HEK293 (cell line): ENCODE results near the gene CADM1.

ENCODE experiments used
- GLIS1 ChIP-seq: fragments of 450-650 bp; formaldehyde crosslinking; IDR thresholded peaks from 2 replicates; pipeline ENCODE4 v1.5.1; 2016; ENCODE audit warnings: missing biosample characterization, missing genetic modification characterization
- SCRT2 ChIP-seq: fragments of 450-650 bp; formaldehyde crosslinking; IDR thresholded peaks from 2 replicates; pipeline ENCODE4 v1.5.1; 2016; ENCODE audit warnings: missing biosample characterization, missing genetic modification characterization
- ZBTB48 ChIP-seq: fragments of 450-650 bp; formaldehyde crosslinking; IDR thresholded peaks from 2 replicates; pipeline ENCODE4 v1.5.1; 2016; ENCODE audit warnings: missing biosample characterization, missing genetic modification characterization
- ZFP69B ChIP-seq: fragments of 450-650 bp; formaldehyde crosslinking; IDR thresholded peaks from 2 replicates; pipeline ENCODE4 v1.5.1; 2016; ENCODE audit warnings: missing biosample characterization, missing genetic modification characterization
- ZNF157 ChIP-seq: fragments of 450-650 bp; formaldehyde crosslinking; IDR thresholded peaks from 2 replicates; pipeline ENCODE4 v1.5.1; 2016; ENCODE audit warnings: missing biosample characterization, missing genetic modification characterization
- ZNF2 ChIP-seq: fragments of 450-650 bp; formaldehyde crosslinking; IDR thresholded peaks from 2 replicates; pipeline ENCODE4 v1.5.1; 2016; ENCODE audit warnings: missing biosample characterization, missing genetic modification characterization
- ZNF202 ChIP-seq: fragments of 450-650 bp; formaldehyde crosslinking; IDR thresholded peaks from 2 replicates; pipeline ENCODE4 v1.5.1; 2016; ENCODE audit warnings: missing biosample characterization, missing genetic modification characterization, borderline replicate concordance
- ZNF23 ChIP-seq: fragments of 450-650 bp; formaldehyde crosslinking; IDR thresholded peaks from 2 replicates; pipeline ENCODE4 v1.5.1; 2016; ENCODE audit warnings: missing biosample characterization, missing genetic modification characterization, borderline replicate concordance
- ZNF239 ChIP-seq: fragments of 450-650 bp; formaldehyde crosslinking; IDR thresholded peaks from 2 replicates; pipeline ENCODE4 v1.5.1; 2016; ENCODE audit warnings: missing biosample characterization, missing genetic modification characterization
- ZNF354C ChIP-seq: fragments of 450-650 bp; formaldehyde crosslinking; IDR thresholded peaks from 2 replicates; pipeline ENCODE4 v1.5.1; 2016; ENCODE audit warnings: missing biosample characterization, missing genetic modification characterization, low read depth, borderline replicate concordance
- ZNF473 ChIP-seq: fragments of 450-650 bp; formaldehyde crosslinking; IDR thresholded peaks from 2 replicates; pipeline ENCODE4 v1.5.1; 2017; ENCODE audit warnings: missing biosample characterization, missing genetic modification characterization
- ZNF549 ChIP-seq: fragments of 450-650 bp; IDR thresholded peaks from 2 replicates; pipeline ENCODE4 v1.5.1; 2018; ENCODE audit warnings: missing biosample characterization, missing genetic modification characterization, mild to moderate bottlenecking, inconsistent platforms, moderate library complexity
- ZNF621 ChIP-seq: fragments of 450-650 bp; formaldehyde crosslinking; IDR thresholded peaks from 2 replicates; pipeline ENCODE4 v1.5.1; 2017; ENCODE audit warnings: missing biosample characterization, missing genetic modification characterization
- ZNF654 ChIP-seq: fragments of 450-650 bp; formaldehyde crosslinking; IDR thresholded peaks from 2 replicates; pipeline ENCODE4 v1.5.1; 2016; ENCODE audit warnings: low read depth, missing biosample characterization, missing genetic modification characterization
- ZNF677 ChIP-seq: fragments of 450-650 bp; IDR thresholded peaks from 2 replicates; pipeline ENCODE4 v1.5.0; 2018; ENCODE audit warnings: missing biosample characterization, mild to moderate bottlenecking, missing genetic modification characterization, moderate library complexity
- ZNF792 ChIP-seq: fragments of 450-650 bp; formaldehyde crosslinking; IDR thresholded peaks from 2 replicates; pipeline ENCODE4 v1.5.1; 2016; ENCODE audit warnings: missing biosample characterization, missing genetic modification characterization
- TF ChIP-seq, protein P1 (sequence below): fragments of 450-650 bp; formaldehyde crosslinking; conservative IDR thresholded peaks from 2 replicates; pipeline ENCODE4 v1.5.1; 2016; ENCODE audit warnings: low read depth, missing biosample characterization, missing genetic modification characterization
- TF ChIP-seq, protein P2 (sequence below): fragments of 450-650 bp; formaldehyde crosslinking; IDR thresholded peaks from 2 replicates; pipeline ENCODE4 v1.5.1; 2016; ENCODE audit warnings: missing biosample characterization, missing genetic modification characterization
- TF ChIP-seq, protein P3 (sequence below): fragments of 450-650 bp; formaldehyde crosslinking; IDR thresholded peaks from 2 replicates; pipeline ENCODE4 v1.5.1; 2016; ENCODE audit warnings: missing biosample characterization, missing genetic modification characterization
- TF ChIP-seq, protein P4 (sequence below): fragments of 450-650 bp; formaldehyde crosslinking; IDR thresholded peaks from 2 replicates; pipeline ENCODE4 v1.5.1; 2016; ENCODE audit warnings: missing biosample characterization, missing genetic modification characterization
- TF ChIP-seq, protein P5 (sequence below): fragments of 450-650 bp; formaldehyde crosslinking; IDR thresholded peaks from 2 replicates; pipeline ENCODE4; 2016; ENCODE audit warnings: missing biosample characterization, missing genetic modification characterization
- TF ChIP-seq, protein P6 (sequence below): fragments of 450-650 bp; formaldehyde crosslinking; IDR thresholded peaks from 2 replicates; pipeline ENCODE4 v1.5.1; 2016; ENCODE audit warnings: missing biosample characterization, missing genetic modification characterization

Gene CADM1

DNA sequence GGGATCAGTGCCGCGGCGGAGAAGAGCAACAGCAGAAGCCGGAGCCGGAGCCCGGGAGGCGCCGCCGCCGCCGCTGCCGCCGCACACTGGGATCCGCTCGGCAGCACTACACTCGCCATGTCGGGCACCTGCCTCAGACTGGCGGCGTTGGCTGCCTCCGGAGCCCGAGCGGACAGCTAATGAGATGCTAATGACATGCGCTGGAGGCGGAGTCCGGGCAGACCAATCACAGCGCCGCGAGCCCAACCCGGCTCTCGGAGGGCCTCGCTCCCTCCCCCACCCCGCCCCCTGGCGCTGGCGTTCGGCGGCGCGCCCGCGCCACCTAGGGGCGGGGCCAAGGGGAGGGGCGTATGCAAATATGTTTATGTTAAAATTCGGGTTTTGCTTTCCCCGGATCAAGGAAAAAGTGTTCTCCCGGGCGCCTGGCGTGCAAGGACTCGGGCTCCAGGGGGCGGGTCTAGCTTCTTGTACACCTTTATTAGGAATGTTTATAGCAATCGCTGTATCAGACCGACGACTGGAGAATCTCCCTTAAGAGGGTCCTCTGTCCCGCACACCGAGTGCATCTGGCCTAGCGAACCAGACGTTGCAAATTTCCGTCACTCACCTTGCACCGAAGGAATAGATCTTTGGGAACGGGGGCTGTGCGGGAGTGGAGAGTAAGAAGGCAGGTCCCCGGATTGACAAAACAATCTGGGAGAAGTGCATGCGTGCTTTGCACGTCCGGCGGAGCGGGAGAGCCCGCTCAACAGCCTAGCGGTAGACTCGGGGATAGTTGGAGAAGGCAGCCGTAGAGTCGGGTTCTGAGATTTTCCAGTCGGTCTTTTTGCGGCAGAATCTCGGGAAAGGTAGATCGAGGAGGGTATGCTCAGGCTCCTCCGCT, at the start of gene CADM1 (continued):
- TF ChIP-seq, protein P1, sequence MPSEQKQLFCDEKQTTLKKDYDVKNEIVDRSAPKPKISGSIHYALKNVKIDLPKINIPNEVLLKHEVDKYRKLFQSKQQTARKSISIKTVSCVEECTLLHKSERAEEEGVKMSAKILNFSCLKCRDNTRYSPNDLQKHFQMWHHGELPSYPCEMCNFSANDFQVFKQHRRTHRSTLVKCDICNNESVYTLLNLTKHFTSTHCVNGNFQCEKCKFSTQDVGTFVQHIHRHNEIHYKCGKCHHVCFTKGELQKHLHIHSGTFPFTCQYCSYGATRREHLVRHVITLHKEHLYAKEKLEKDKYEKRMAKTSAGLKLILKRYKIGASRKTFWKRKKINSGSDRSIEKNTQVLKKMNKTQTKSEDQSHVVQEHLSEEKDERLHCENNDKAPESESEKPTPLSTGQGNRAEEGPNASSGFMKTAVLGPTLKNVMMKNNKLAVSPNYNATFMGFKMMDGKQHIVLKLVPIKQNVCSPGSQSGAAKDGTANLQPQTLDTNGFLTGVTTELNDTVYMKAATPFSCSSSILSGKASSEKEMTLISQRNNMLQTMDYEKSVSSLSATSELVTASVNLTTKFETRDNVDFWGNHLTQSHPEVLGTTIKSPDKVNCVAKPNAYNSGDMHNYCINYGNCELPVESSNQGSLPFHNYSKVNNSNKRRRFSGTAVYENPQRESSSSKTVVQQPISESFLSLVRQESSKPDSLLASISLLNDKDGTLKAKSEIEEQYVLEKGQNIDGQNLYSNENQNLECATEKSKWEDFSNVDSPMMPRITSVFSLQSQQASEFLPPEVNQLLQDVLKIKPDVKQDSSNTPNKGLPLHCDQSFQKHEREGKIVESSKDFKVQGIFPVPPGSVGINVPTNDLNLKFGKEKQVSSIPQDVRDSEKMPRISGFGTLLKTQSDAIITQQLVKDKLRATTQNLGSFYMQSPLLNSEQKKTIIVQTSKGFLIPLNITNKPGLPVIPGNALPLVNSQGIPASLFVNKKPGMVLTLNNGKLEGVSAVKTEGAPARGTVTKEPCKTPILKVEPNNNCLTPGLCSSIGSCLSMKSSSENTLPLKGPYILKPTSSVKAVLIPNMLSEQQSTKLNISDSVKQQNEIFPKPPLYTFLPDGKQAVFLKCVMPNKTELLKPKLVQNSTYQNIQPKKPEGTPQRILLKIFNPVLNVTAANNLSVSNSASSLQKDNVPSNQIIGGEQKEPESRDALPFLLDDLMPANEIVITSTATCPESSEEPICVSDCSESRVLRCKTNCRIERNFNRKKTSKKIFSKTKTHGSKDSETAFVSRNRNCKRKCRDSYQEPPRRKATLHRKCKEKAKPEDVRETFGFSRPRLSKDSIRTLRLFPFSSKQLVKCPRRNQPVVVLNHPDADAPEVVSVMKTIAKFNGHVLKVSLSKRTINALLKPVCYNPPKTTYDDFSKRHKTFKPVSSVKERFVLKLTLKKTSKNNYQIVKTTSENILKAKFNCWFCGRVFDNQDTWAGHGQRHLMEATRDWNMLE (tag by site-specific recombination) = no peak
- TF ChIP-seq ZNF621 (no peak), ZNF354C (no peak), ZNF549 (no peak), ZNF23 (tag by site-specific recombination) (no peak), ZNF677 (tag by site-specific recombination) (no peak), ZNF654 (tag by site-specific recombination) (0 out of 2 replicates have a peak, but pooled peaks have one; percentile 2), ZNF157 (tag by site-specific recombination) (no peak), ZNF792 (tag by site-specific recombination) (no peak), ZNF2 (tag by site-specific recombination) (no peak), ZNF473 (tag by site-specific recombination) (no peak), ZFP69B (tag by site-specific recombination) (no peak), GLIS1 (tag by site-specific recombination) (no peak), ZBTB48 (tag by site-specific recombination) (no peak), ZNF202 (no peak), SCRT2 (tag by site-specific recombination) (no peak), ZNF239 (no peak)
- TF ChIP-seq, protein P2, sequence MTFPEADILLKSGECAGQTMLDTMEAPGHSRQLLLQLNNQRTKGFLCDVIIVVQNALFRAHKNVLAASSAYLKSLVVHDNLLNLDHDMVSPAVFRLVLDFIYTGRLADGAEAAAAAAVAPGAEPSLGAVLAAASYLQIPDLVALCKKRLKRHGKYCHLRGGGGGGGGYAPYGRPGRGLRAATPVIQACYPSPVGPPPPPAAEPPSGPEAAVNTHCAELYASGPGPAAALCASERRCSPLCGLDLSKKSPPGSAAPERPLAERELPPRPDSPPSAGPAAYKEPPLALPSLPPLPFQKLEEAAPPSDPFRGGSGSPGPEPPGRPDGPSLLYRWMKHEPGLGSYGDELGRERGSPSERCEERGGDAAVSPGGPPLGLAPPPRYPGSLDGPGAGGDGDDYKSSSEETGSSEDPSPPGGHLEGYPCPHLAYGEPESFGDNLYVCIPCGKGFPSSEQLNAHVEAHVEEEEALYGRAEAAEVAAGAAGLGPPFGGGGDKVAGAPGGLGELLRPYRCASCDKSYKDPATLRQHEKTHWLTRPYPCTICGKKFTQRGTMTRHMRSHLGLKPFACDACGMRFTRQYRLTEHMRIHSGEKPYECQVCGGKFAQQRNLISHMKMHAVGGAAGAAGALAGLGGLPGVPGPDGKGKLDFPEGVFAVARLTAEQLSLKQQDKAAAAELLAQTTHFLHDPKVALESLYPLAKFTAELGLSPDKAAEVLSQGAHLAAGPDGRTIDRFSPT (tag by site-specific recombination) = peak; percentile 74
- TF ChIP-seq, protein P3, sequence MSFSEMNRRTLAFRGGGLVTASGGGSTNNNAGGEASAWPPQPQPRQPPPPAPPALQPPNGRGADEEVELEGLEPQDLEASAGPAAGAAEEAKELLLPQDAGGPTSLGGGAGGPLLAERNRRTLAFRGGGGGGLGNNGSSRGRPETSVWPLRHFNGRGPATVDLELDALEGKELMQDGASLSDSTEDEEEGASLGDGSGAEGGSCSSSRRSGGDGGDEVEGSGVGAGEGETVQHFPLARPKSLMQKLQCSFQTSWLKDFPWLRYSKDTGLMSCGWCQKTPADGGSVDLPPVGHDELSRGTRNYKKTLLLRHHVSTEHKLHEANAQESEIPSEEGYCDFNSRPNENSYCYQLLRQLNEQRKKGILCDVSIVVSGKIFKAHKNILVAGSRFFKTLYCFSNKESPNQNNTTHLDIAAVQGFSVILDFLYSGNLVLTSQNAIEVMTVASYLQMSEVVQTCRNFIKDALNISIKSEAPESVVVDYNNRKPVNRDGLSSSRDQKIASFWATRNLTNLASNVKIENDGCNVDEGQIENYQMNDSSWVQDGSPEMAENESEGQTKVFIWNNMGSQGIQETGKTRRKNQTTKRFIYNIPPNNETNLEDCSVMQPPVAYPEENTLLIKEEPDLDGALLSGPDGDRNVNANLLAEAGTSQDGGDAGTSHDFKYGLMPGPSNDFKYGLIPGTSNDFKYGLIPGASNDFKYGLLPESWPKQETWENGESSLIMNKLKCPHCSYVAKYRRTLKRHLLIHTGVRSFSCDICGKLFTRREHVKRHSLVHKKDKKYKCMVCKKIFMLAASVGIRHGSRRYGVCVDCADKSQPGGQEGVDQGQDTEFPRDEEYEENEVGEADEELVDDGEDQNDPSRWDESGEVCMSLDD = 0 out of 2 replicates have a peak, but pooled peaks have one; percentile 3
- TF ChIP-seq, protein P4, sequence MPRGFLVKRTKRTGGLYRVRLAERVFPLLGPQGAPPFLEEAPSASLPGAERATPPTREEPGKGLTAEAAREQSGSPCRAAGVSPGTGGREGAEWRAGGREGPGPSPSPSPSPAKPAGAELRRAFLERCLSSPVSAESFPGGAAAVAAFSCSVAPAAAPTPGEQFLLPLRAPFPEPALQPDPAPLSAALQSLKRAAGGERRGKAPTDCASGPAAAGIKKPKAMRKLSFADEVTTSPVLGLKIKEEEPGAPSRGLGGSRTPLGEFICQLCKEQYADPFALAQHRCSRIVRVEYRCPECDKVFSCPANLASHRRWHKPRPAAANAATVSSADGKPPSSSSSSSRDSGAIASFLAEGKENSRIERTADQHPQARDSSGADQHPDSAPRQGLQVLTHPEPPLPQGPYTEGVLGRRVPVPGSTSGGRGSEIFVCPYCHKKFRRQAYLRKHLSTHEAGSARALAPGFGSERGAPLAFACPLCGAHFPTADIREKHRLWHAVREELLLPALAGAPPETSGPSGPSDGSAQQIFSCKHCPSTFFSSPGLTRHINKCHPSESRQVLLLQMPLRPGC (tag by site-specific recombination) = no peak
- TF ChIP-seq, protein P5, sequence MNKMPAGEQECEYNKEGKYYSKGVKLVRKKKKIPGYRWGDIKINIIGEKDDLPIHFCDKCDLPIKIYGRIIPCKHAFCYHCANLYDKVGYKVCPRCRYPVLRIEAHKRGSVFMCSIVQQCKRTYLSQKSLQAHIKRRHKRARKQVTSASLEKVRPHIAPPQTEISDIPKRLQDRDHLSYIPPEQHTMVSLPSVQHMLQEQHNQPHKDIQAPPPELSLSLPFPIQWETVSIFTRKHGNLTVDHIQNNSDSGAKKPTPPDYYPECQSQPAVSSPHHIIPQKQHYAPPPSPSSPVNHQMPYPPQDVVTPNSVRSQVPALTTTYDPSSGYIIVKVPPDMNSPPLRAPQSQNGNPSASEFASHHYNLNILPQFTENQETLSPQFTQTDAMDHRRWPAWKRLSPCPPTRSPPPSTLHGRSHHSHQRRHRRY = no peak
- TF ChIP-seq, protein P6, sequence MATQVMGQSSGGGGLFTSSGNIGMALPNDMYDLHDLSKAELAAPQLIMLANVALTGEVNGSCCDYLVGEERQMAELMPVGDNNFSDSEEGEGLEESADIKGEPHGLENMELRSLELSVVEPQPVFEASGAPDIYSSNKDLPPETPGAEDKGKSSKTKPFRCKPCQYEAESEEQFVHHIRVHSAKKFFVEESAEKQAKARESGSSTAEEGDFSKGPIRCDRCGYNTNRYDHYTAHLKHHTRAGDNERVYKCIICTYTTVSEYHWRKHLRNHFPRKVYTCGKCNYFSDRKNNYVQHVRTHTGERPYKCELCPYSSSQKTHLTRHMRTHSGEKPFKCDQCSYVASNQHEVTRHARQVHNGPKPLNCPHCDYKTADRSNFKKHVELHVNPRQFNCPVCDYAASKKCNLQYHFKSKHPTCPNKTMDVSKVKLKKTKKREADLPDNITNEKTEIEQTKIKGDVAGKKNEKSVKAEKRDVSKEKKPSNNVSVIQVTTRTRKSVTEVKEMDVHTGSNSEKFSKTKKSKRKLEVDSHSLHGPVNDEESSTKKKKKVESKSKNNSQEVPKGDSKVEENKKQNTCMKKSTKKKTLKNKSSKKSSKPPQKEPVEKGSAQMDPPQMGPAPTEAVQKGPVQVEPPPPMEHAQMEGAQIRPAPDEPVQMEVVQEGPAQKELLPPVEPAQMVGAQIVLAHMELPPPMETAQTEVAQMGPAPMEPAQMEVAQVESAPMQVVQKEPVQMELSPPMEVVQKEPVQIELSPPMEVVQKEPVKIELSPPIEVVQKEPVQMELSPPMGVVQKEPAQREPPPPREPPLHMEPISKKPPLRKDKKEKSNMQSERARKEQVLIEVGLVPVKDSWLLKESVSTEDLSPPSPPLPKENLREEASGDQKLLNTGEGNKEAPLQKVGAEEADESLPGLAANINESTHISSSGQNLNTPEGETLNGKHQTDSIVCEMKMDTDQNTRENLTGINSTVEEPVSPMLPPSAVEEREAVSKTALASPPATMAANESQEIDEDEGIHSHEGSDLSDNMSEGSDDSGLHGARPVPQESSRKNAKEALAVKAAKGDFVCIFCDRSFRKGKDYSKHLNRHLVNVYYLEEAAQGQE (tag by site-specific recombination) = no peak
